Measurements from ENCODE around the gene DYNC2H1.

The DYNC2H1 gene

DNA sequence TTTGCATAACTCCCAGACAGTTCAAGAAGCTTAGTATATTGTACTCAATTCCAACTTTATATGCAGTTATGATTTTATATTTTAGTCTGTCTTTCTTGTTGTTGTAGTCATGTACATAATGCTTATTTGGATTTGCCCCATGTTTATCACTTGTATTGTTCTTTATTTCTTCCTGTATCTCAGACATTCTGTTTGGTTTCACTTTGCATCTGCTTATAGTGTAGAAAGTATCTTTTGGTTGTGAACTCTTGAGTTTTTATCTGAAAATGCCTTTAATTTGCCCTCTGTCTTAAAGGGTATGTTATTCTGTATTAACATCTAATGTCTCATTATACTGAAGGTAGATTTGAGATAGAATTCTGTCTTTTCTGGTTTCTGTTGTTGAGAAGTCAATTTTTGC, 275.4 kb downstream of the DYNC2H1 start:
- no peak for DNase-seq

DNA sequence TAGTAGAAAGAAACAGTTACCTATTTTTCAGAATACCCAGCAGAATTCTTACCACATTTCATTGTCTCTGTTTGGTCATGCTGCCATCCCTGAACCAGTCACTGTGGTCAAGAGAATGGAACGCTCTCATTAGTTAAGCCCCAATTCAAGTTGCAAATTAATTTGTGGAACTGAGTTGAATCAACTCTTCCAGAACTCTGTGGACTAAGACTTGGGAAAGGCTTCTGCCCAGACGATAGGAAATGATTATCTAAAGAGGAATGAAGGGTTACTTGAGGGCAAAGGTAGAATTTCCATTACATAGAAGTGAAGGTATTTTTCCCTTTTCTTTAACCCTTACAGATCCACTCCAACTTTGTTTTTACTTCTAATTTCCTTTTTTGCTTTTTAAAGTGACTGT, 286.4 kb downstream of the DYNC2H1 start:
- DNase-seq, result no peak

DNA sequence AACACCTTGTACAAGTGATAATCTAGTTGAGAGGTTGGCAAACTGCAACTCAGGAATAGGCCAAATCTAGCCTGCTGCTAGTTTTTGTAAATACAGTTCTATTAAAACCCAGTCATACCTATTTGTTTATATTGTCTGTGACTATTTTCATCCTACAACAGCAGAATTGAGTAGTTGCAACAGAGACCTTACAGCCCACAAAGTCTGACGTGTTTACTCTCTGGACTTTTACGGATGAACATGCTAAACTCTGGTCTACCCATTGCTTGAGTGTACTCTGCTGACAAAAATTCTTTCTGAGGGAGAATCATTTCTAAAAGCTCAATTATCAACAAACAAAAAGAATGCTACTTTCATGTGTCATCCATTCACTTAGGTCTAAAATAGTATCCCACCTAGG, 287.0 kb downstream of the DYNC2H1 start:
- no peak for DNase-seq

DNA sequence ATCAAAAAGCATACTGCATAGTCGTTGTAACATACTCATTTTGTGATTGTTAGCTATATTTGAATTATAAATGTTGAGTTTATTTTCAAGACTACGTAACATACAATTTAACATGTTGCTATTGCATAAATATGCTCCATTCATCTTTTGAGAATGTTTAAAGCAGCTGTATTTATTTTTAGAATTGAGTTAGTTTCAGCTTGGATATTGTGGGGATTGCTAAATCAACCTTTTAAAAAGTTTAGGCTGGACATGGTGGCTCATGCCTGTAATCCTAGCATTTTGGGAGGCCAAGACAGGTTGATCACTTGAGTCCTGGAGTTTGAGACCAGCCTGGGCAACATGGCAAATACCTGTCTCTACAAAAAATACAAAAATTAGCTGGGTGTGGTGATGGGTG, 288.1 kb downstream of the DYNC2H1 start:
- DNase-seq, result no peak

- DNase-seq, result no peak
These were observed 289.6 kb downstream of the DYNC2H1 start for GRCh38 chr11:103398829-103399228.

GRCh38 chr11:103406357-103406756, 297.1 kb downstream of the DYNC2H1 start:
- no peak for DNase-seq

GRCh38 chr11:103407641-103408040, 298.4 kb downstream of the DYNC2H1 start:
- no peak for DNase-seq

- DNase-seq, result no peak
These were observed 304.2 kb downstream of the DYNC2H1 start for GRCh38 chr11:103413266-103413888.

- no peak for DNase-seq
These were observed 308.8 kb downstream of the DYNC2H1 start for GRCh38 chr11:103418014-103418413.

DNA sequence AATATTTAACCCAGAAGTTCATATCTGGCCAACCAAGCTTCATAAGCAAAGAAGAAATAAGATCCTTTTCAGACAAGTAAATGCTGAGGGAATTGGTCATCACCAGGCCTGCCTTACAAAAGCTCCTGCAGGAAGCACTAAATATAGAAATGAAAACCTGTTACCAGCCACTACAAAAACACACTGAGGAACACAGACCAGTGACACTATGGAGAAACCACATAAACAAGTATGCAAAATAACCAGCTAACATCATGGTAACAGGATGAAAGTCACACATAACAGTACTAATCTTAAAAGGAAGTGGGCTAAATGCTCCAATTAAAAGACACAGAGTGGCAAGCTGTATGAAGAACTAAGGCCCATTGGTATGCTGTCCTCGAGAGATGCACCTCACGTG, 311.4 kb downstream of the DYNC2H1 start:
- no peak for DNase-seq

GRCh38 chr11:103433386-103434072, 324.3 kb downstream of the DYNC2H1 start:
- DNase-seq, result no peak

GRCh38 chr11:103434073-103434411, 324.8 kb downstream of the DYNC2H1 start:
- DNase-seq, result no peak

GRCh38 chr11:103436131-103436770, 327.0 kb downstream of the DYNC2H1 start:
- no peak for DNase-seq

GRCh38 chr11:103441021-103441420, 331.8 kb downstream of the DYNC2H1 start:
- DNase-seq, result no peak

DNA sequence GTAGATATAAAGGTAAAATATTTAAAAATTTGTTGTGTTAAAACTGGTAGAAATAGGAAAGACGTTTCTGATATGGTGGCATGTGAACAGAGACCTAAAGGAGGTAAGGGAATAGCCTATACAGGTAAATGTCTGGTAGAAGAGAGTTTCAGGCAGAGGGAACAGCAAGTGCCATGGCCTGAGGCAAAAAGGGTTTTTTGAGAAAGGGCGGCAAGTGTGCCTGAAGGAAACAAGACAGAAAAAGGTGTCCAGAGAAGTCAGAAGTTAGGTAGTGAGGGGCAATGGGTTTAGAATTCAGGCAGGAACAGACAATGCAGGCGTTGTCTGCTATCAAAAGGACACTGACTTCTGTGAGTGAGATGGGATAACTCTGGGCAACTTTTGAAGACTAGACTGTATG, 339.7 kb downstream of the DYNC2H1 start:
- DNase-seq, result no peak

DNA sequence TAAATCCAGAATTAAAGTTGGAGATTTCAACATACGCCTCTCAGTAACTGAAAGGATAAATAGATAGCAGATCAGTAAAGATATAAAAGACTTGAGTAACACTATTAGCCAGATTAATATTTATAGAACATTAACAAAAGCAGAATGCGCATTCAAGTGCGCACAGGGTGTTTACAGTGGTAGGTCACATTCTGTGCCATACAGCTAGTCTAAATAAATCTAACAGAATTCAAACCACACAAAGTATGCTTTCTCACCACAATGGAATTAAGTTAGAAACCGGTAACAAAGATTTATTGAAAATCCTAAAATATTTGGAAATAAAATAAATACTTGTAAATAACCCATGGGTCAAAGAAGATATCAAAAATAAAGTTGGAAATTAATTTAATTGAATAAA, 341.0 kb downstream of the DYNC2H1 start:
- no peak for DNase-seq

GRCh38 chr11:103453126-103453525, 343.9 kb downstream of the DYNC2H1 start:
- no peak for DNase-seq

GRCh38 chr11:103453915-103454709, 344.9 kb downstream of the DYNC2H1 start:
- DNase-seq, result no peak

DNA sequence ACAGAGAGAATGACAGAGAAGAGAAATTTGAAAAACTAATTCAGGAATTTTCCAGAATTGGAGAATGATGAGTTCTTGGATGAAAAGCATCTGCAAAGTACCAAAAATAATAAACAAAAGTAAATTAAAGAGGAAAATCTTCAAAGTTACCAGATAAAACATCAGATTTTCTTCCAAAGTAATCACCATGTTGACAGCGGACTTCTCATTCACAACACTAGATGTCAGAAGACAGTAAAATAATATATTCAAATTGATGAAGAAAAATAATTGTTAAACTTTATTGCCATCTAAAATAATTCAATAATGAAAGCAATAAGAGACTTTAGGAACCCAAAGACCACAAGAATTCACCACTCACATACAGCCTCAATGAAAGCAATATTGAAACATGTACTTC, 355.2 kb downstream of the DYNC2H1 start:
- no peak for DNase-seq

- no peak for DNase-seq
These were observed 356.4 kb downstream of the DYNC2H1 start for GRCh38 chr11:103465555-103466140.

DNA sequence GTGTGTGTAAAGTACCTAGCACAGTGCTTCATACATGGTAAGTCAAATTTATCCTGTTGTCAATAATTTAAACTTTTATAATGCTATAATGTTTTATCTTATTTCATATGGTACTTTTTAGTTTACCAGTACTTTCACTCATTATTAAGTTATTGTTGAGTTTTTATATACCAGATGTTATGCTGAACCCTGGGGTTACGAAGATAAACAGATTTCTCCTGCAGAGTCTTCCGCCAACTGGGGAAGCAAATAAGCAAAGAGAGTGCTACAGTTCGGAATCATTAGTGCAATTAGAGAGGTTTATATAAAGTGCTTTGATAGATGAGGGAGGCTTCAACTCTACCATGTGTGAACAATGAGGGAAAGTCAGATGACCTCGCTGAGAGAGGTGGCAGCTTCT, 362.3 kb downstream of the DYNC2H1 start:
- no peak for DNase-seq

- no peak for DNase-seq
These were observed 367.6 kb downstream of the DYNC2H1 start for GRCh38 chr11:103476874-103477273.

GRCh38 chr11:103480421-103480820, 371.2 kb downstream of the DYNC2H1 start:
- DNase-seq, result no peak
